IMR-90 (cell line): ENCODE measurements around the gene HORMAD2. TPM values are rescaled to one million over a fixed set of nuclear protein-coding genes. Genes with fewer than 3 reads are reported as not detected.

Experiments used
- ATAC-seq: fragments of 200-7000 bp; cut with Tn5 transposase; 2 replicates; pipeline ENCODE4 v1.9.1; 2020; ENCODE audit warnings: low read depth, mild to moderate bottlenecking, moderate library complexity
- BruUV-seq: library from RNA; stranded (reverse); fragments of 400-500 nt; replicated peaks from 2 replicates; lab custom pipeline; 2021; lab: Mats Ljungman, UMichigan
- CTCF ChIA-PET: fragments of 300-600 bp; formaldehyde crosslinking; extraction: SDS; loops from one replicate; lab custom pipeline; 2021; ENCODE audit warnings: antibody characterized with exemption; lab: Yijun Ruan, JAX
- POLR2A ChIA-PET: fragments of 300-600 bp; sonication (Branson Sonifier 250); formaldehyde crosslinking; loops from one replicate; lab custom pipeline; 2022; ENCODE audit warnings: antibody characterized with exemption; ENCODE audit not compliant: unreplicated experiment; lab: Charles Lee
- DNase-seq: peaks from one replicate; pipeline ENCODE4 v3.0.0; 2013
- H2AFZ ChIP-seq: replicated peaks from 2 replicates; pipeline ENCODE3; 2013; ENCODE audit warnings: low read length, mild to moderate bottlenecking; ENCODE audit not compliant: poor library complexity
- H2AK5ac ChIP-seq: 2 replicates; pipeline ENCODE4 v1.6.1; 2013; ENCODE audit warnings: low read depth, low read length, inconsistent platforms
- H2AK9ac ChIP-seq: replicated peaks from 2 replicates; pipeline ENCODE3; 2013; ENCODE audit warnings: mild to moderate bottlenecking, low read depth, low read length, moderate library complexity; ENCODE audit not compliant: poor library complexity
- H2BK120ac ChIP-seq: 2 replicates; pipeline ENCODE4 v1.6.1; 2013; ENCODE audit warnings: low read depth, low read length, inconsistent platforms
- H2BK15ac ChIP-seq: 3 replicates; pipeline ENCODE4 v1.6.1; 2013; ENCODE audit warnings: low read depth, low read length, inconsistent platforms
- H2BK20ac ChIP-seq: 2 replicates; pipeline ENCODE4 v1.6.1; 2013; ENCODE audit warnings: low read depth, mild to moderate bottlenecking, inconsistent platforms, low read length, moderate library complexity
- H2BK5ac ChIP-seq: 2 replicates; pipeline ENCODE4 v1.6.1; 2013; ENCODE audit warnings: mild to moderate bottlenecking, low read depth, low read length, inconsistent platforms; ENCODE audit not compliant: poor library complexity, severe bottlenecking
- H3K14ac ChIP-seq: replicated peaks from 2 replicates; pipeline ENCODE4 v1.6.1; 2013; ENCODE audit warnings: low read depth, low read length, inconsistent platforms
- H3K18ac ChIP-seq: 2 replicates; pipeline ENCODE4 v1.6.1; 2013; ENCODE audit warnings: low read depth, low read length, control low read depth
- H3K23ac ChIP-seq: 2 replicates; pipeline ENCODE4 v1.6.1; 2013; ENCODE audit warnings: low read depth, low read length, inconsistent platforms
- H3K27ac ChIP-seq: 2 replicates; pipeline ENCODE4 v1.5.1; 2013; ENCODE audit warnings: mild to moderate bottlenecking, control low read depth, low read length; ENCODE audit not compliant: insufficient read depth
- H3K27me3 ChIP-seq: 2 replicates; pipeline ENCODE4 v1.6.1; 2013; ENCODE audit warnings: low read length; ENCODE audit not compliant: control insufficient read depth, insufficient read depth
- H3K36me3 ChIP-seq: 2 replicates; pipeline ENCODE4 v1.6.1; 2013; ENCODE audit warnings: low read length, mixed read lengths; ENCODE audit not compliant: control insufficient read depth, insufficient read depth
- H3K4ac ChIP-seq: 2 replicates; pipeline ENCODE4 v1.6.1; 2013; ENCODE audit warnings: low read depth, low read length, inconsistent platforms
- H3K4me1 ChIP-seq: 2 replicates; pipeline ENCODE4 v1.6.1; 2013; ENCODE audit warnings: low read length, mixed read lengths; ENCODE audit not compliant: control insufficient read depth, insufficient read depth
- H3K4me2 ChIP-seq: 2 replicates; pipeline ENCODE4 v1.6.1; 2013; ENCODE audit warnings: low read depth, mild to moderate bottlenecking, control low read depth, low read length, moderate library complexity
- H3K4me3 ChIP-seq: 2 replicates; pipeline ENCODE4 v1.5.1; 2013; ENCODE audit warnings: low read depth, mild to moderate bottlenecking, control low read depth, low read length, moderate library complexity; ENCODE audit not compliant: insufficient read depth
- H3K56ac ChIP-seq: 2 replicates; pipeline ENCODE4 v1.6.1; 2013; ENCODE audit warnings: low read length, inconsistent platforms; ENCODE audit not compliant: insufficient read depth; ENCODE audit errors: extremely low read depth
- H3K79me1 ChIP-seq, 2 experiments: 2 replicates each; pipeline ENCODE4 v1.6.1; 2013; ENCODE audit warnings: low read length in 2 of 2, inconsistent platforms in 1 of 2, low read depth in 1 of 2
- H3K9ac ChIP-seq: 2 replicates; pipeline ENCODE4 v1.6.1; 2013; ENCODE audit warnings: low read depth, low read length, control low read depth
- H3K9me1 ChIP-seq: 2 replicates; pipeline ENCODE4 v1.6.1; 2013; ENCODE audit warnings: low read length, inconsistent platforms; ENCODE audit not compliant: insufficient read depth
- H3K9me3 ChIP-seq: 2 replicates; pipeline ENCODE4 v1.6.1; 2013; ENCODE audit warnings: low read length; ENCODE audit not compliant: control insufficient read depth, insufficient read depth
- H4K20me1 ChIP-seq: 2 replicates; pipeline ENCODE4 v1.6.1; 2013; ENCODE audit warnings: low read length, inconsistent platforms; ENCODE audit not compliant: insufficient read depth
- H4K5ac ChIP-seq: 2 replicates; pipeline ENCODE4 v1.6.1; 2013; ENCODE audit warnings: mild to moderate bottlenecking, low read depth, low read length, control low read depth
- H4K8ac ChIP-seq, 2 experiments: 2 replicates each; pipeline ENCODE4 v1.6.1; 2013; ENCODE audit warnings: low read depth in 2 of 2, low read length in 2 of 2, control low read depth in 1 of 2, inconsistent platforms in 1 of 2
- H4K91ac ChIP-seq: 2 replicates; pipeline ENCODE4 v1.6.1; 2013; ENCODE audit warnings: low read depth, low read length, inconsistent platforms; ENCODE audit not compliant: insufficient read depth
- POLR2A ChIP-seq: IDR thresholded peaks from 2 replicates; pipeline ENCODE4 v1.6.1; 2012; ENCODE audit warnings: mild to moderate bottlenecking, low read depth, low read length
- RFX5 ChIP-seq: IDR thresholded peaks from 2 replicates; pipeline ENCODE4 v1.8.0; 2012; ENCODE audit warnings: low read depth, mild to moderate bottlenecking, low read length, moderate library complexity
- dilution Hi-C: fragments of 300-500 bp; cut with HindIII; formaldehyde crosslinking; loops from one replicate; pipeline ENCODE4 v1.14.3; 2018; ENCODE audit warnings: low sequenced_read_pairs; ENCODE audit not compliant: unreplicated experiment
- in situ Hi-C: fragments of 300-500 bp; cut with MboI; formaldehyde crosslinking; loops from 3 replicates; pipeline ENCODE4 v1.14.3; 2019; ENCODE audit warnings: low sequenced_read_pairs, inconsistent platforms, mixed read lengths
- intact Hi-C: fragments of 100-400 bp; cut with micrococcal nuclease; formaldehyde crosslinking; loops from 2 replicates; pipeline ENCODE4 v1.10.0; 2022
- polyA plus RNA-seq, 3 experiments: library from polyadenylated mRNA; depleted of rRNA; stranded (reverse); fragments of >200 nt; gene quantifications; 2 replicates each; pipeline ENCODE4 v1.2.3, GENCODE V29; 2012; ENCODE audit warnings: low replicate concordance in 1 of 3
- total RNA-seq: library from RNA; depleted of rRNA; stranded (reverse); fragments of >200 nt; gene quantifications from 2 replicates; pipeline ENCODE4 v1.2.3, GENCODE V29; 2012

Gene HORMAD2
- total and polyA plus RNA-seq, 2 of the 4 experiments (the other 2 are of a cell fraction), result not detected

DNA sequence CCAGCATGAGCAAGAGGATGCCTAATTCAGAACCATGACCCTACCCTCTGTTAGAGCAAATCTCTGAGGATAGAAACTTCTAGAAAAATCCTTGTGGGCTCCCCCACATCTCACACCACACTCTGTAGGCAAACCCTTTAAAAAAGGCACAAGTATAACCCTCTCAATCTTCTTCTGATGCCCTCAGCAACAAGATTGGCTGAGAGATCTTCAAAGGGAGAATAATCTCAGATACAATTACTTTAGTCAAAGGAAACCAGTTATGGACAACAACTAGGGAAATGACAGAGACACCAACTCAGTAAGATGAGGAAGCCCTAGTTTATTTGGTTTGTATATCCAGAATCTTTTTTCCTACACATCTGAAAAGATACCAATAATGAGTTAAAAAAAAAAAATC is 117.1 kb downstream of the HORMAD2 start:
- Histone ChIP-seq H3K18ac (peak overlapping the region; percentile 73), H3K4ac (peak overlapping the region; percentile 94), H3K27me3 (no peaks in the 10 kb centered on the region), H3K36me3 (no peaks in the 10 kb centered on the region), H2AK5ac (peak overlapping the region; percentile 99), H2AK9ac (peak overlapping the region; percentile 76), H3K23ac (peak overlapping the region; percentile 99), H3K4me1 (peaks cover 26% of the 10 kb centered on the region), H3K9me1 (peaks cover 24% of the 10 kb centered on the region), H4K5ac (peak overlapping the region; percentile 71), H3K9me3 (peaks cover 3% of the 10 kb centered on the region), H2AFZ (no peak overlapping the region), H2BK120ac (peak overlapping the region; percentile 99), H2BK20ac (peak overlapping the region; percentile 98), H2BK15ac (peak overlapping the region; percentile 99), H3K27ac (peak overlapping the region; percentile 89), H3K9ac (peak overlapping the region; percentile 58), H3K14ac (peak overlapping the region; percentile 97), H2BK5ac (peak overlapping the region; percentile 99), H4K20me1 (peaks cover 4% of the 10 kb centered on the region; the same call in 1 of the 2 replicates), H3K4me2 (peak overlapping the region; percentile 8; the same call in 1 of the 2 replicates), H4K8ac (peak overlapping the region; percentile 98 to 99), H3K56ac (peak overlapping the region; percentile 98), H3K79me1 (no peaks in the 10 kb centered on the region), H3K4me3 (no peak overlapping the region), H4K91ac (peak overlapping the region; percentile 97)
- intact Hi-C loops, result loop anchor here (2.0 to 5.0 kb wide), 2 partner anchors 40 to 83 kb away; no protein-coding TSS in a partner anchor
- dilution Hi-C loops, result no loop called here
- peak; percentile 29 for DNase-seq
- no peak for ATAC-seq
- BruUV-seq, result no TSS peak
- ChIA-PET CTCF (interaction anchor here (1.4 kb wide), 1 partner anchor 8 kb away, joined by 4 read pairs; no protein-coding TSS in a partner anchor), POLR2A (interaction anchor here (1.1 to 2.3 kb wide), 4 partner anchors 8 to 58 kb away, joined by 4 to 8 read pairs (median 6); no protein-coding TSS in a partner anchor)
- in situ Hi-C loops, result no loop called here
- no peak for TF ChIP-seq RFX5
- TF ChIP-seq POLR2A, result peak; percentile 33
